Stimulated activated CD8-positive, alpha-beta memory T cell treated with anti-CD3 and anti-CD28 coated beads, Interleukin-2, amount 100 ng/mL, for 1 hour (primary cell): Measurements from ENCODE around the gene SIKE1.
"Not testable (repeated sequence)": the region's sequence is repeated elsewhere in the genome, so short reads cannot be mapped to it uniquely, and the experiment has no call there.

ENCODE experiments used
- DNase-seq, 2 donors: peaks; one replicate each; pipeline ENCODE4 v3.0.0-alpha.2; 2020; ENCODE audit warnings: low read depth in 2 of 2

The SIKE1 gene

DNA sequence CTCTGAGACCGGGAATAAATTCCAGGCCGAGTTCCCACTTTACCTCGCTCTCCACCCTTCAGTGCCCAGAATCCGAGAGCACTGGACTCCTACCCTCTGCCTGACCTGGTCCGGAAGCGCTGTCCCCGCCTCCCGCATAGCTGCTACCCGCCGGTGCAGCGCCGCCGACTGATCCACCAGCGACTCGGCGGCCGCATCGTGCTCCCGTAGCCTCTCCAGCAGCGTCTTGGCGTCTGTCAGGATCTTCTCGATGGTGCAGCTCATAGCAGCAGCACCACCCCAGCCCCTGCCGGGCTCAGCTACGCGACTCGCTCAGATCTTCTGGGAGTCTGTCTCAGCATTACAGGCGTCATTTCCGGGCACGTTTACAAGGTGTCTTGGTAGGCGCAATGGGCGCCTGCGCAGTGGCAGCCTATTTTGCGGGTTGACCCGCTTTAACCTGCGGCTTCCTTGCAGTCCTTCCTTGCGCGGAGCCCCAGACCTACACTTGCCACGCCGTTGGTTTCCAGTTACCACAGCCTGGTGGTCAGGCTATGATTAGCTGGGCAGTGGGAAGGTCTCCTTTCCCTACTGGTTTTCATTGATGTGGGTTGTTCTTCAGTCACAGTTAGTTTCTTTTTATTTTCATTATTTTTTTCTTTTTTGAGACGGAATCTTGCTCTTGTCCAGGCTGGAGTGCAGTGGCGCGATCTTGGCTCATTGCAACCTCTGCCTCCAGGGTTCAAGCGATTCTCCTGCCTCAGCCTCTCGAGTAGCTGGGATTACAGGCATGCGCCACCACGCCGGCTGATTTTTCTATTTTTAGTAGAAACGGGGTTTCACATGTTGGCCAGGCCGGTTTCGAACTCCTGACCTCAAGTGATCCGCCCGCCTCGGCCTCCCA is at the start of gene SIKE1:
SIKE1 (minus strand) TSS at position 342 of the 883 bp plus-strand sequence; CDS start at position 264, 78 bp downstream.
- DNase-seq = peak; percentile 88 to 90

DNA sequence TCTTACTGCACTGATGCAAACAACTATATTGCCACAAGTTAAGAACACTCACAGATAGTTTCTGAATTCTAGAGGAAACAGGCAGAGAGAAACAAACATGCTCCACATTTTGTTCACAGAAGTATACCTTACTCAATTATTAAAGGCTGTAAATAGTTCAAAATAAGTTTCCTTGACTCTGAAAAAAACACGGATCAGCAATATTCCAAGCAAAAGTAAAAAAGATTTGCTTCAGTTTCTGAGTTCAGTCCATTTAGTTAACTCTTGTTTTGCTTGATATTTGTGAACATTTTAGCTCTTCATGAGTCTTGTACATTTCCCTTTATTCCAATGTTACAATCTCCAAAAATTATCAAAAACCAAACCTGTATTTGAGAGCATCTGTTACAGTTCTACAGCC is 49.6 kb upstream of the SIKE1 start:
- DNase-seq = not testable (repeated sequence)

DNA sequence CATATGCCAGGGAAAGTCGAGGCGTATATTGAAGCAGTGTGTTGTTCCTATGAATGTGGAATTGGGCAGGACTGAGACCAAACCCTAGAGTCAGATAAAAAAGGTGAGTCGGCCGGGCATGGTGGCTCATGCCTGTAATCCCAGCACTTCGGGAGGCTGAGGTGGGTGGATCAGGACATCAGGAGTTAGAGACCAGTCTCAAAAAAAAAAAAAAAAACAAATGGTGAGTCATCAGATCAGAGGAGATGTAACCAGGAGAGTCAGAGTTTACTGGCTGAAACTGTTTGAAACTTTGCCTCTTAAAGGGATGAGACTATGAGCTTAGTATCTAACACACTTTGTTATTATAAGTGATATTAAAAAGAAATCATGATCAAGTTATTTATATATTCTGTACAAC is 47.8 kb upstream of the SIKE1 start:
- no peak for DNase-seq

DNA sequence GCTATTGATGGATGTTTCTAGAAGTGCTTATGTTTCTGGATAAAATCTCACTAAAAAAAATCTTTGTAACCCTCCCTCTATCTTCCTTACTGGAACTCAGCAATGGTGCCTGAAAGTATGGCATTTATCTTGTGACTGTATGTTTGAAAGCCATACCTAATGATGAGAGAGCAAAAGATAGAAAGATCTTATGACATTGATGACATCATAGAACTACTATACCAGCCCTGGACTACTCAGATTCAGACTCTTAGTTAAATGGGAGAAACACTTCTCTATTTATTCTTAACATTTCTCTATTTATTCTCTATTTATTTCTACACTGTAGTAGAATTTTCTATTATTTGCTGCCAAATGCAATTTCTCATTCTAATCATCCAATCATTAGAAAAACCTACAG is 41.5 kb upstream of the SIKE1 start:
- no peak for DNase-seq

DNA sequence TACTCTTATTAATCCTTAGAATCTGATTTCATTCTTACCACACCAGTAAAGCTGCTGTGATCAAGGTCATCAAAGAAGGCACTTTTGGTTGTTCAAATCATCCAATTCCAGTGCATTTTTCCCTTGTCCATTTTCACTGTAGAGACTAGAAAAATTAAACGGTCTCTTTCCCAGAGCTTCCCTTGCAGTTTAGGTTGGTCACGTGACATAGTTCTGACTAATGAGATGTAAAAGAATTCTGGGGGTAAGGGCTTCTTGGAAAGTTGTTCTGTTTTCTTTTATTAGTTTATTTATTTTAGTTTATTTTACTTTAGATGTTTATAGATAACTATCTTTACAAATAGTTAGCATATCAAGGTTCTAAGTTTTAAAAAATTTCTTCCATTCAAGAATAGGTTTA is 39.9 kb upstream of the SIKE1 start:
- DNase-seq = no peak

DNA sequence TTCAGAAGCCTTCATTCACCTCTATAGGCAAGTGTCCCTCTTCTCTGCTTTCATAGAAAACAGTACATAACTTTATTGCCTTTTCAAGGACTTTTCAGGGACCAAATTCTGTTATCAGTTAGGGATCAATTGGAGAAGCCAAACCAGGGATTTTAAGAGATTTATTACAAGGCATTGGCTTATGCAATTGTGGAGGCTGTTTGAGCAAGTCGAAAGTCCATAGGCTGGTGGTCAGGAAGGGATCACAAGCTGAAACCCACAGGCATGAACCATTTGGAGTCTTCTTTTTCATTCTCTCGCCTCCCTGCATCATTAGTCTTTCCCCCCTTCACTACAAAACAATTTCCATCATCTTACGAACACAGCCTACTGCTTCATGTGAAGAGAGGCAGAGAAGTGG is 39.4 kb upstream of the SIKE1 start:
- no peak for DNase-seq

DNA sequence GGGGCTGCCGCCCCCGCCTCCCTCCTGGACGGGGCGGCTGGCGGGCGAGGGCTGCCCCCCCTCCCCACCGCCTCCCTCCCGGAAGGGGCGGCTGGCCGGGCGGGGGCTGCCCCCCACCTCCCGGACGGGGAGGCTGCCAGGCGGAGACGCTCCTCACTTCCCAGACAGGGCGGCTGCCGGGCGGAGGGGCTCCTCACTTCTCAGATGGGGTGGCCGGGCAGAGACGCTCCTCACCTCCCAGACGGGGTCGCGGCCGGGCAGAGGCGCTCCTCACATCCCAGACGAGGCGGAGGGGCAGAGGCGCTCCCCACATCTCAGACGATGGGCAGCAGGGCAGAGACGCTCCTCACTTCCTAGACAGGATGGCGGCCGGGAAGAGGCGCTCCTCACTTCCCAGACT is 24.0 kb upstream of the SIKE1 start:
- DNase-seq = not testable (repeated sequence)

DNA sequence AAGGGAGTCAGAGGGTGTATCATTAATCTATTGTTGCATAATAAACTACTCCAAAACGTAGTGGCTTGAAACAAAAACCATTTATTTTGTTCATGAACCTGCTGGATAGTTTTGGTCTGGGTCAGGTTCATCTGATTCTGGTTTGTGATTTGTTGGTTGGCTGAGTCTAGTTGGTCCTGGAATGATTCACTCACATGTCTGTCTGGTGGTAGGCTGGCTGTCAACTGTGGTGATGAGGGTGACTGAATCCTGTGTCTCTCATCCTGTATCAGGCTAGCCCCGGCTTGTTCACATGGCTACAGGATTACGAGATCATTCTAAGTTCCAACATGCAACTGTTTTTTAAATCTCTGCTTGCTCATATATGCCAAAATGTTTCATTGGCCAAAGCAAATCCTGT is 22.5 kb upstream of the SIKE1 start:
- no peak for DNase-seq

DNA sequence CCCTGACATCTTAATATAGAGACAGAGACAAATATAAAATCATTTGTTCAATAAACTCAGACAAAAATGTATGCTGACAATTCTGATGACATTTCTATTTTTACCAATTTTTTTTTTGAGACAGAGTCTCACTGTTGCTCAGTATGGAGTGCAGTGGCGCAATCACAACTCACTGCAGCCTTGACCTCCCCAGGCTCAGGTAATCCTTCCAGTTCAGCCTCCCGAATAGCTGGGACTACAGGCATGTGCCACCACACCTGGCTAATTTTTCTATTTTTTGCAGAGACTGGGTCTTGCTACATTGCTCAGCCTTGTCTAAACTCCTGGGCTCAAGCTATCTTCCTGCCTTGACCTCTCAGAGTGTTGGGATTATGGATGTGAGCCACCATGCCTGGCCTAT is 13.6 kb upstream of the SIKE1 start:
- no peak for DNase-seq

DNA sequence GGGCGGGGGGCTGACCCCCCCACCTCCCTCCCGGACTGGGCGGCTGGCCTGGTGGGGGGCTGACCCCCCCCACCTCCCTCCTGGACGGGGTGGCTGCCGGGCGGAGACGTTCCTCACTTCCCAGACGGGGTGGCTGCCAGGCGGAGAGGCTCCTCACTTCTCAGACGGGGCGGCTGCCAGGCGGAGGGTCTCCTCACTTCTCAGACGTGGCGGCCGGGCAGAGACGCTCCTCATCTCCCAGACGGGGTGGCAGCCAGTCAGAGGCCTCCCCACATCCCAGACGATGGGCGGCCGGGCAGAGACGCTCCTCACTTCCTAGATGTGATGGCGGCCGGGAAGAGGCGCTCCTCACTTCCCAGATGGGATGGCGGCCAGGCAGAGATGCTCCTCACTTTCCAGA is 10.1 kb upstream of the SIKE1 start:
- not testable (repeated sequence) for DNase-seq

DNA sequence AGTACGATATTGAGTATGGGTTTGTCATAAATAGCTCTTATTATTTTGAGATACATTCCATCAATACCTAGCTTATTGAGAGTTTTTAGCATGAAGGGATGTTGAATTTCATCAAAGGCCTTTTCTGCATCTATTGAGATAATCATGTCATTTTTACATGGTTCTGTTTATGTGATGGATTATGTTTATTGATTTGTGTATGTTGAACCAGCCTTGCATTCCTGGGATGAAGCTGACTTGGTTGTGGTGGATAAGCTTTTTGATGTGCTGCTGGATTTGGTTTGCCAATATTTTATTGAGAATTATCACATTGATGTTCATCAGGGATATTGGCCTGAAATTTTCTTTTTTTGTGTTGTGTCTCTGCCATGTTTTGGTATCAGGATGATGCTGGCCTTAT is 6.0 kb upstream of the SIKE1 start:
- not testable (repeated sequence) for DNase-seq

DNA sequence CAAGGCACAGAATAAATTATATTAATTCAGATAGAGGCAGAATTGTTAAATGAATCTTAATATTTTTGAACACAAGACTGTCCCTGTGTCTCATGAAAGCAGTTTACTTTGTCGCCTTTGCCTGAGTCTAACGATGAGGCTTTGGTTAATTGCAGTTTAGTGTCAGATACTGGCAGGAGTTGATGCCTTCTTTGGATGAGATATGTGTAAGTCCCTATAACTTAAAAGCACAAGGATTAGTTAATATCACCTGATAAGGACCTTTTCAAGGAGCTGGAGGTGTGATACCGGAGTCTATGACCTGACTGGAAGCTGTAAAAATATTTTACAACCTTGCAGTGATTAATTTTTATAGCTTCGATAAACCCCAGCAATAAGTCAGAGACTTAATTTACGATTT is 2.0 kb upstream of the SIKE1 start:
- no peak for DNase-seq

DNA sequence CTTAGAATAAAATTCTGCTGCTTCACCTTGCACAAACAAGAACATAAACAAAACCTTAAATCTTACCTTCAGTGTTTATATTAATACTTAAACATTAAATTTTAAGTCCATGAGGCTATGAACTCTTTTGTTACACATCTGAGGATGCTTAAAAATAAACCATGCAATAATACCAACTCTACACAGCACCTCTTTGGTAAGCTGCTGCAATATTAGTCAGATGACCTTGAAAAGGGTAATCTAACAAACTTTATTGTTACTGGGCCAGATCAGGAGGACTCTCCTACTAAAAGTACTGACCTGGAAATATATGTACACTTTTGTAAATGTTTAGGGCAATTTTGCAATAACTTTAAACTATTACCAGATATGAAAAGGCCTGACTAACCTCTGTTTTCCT is 763 bp downstream of the SIKE1 start:
- DNase-seq = no peak

DNA sequence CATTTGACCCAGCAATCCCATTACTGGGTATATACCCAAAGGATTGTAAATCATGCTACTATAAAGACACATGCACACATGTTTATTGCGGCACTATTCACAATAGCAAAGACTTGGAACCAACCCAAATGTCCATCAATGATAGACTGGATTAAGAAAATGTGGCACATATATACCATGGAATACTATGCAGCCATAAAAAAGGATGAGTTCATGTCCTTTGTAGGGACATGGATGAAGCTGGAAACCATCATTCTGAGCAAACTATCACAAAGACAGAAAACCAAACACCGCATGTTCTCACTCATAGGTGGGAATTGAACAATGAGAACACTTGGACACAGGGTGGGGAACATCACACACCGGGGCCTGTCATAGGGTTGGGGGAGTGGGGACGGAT is 3.8 kb downstream of the SIKE1 start:
- DNase-seq = not testable (repeated sequence)

DNA sequence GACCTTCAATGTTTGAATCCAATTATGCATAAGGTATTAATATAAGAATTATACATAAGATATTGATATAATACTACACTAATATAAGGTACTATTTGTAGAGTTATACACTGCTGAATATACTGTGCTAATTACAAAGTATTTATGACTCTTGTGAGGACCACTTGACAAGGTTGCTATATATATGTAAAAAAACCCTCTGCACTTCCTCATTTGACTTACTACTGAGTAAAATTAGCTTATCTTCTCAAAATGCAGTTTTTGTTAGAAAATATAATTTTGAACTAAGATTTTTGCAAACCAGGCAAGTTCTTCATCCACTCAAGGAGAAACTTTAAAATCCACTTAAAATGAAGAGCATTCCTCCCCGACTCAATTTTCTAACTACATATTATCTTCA is 8.5 kb downstream of the SIKE1 start:
- DNase-seq = no peak

DNA sequence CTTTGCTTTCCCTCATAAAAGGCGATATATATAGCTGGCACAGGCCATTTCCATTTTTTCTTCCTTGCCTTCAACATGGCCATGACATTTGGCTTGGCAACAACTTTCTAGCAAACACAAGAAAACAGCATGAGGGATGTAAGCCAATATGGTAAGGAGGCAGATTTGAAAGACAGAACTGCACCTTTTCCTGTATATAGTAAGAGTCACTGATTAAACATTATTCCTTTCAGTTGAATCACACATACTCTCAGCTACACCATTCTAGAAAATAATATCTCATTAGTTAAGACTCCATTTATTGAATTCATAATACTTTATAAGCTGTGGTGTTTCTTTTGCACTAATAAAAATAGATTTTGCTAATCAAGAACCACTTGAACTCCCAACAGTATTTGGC is 9.5 kb downstream of the SIKE1 start:
- DNase-seq = no peak

DNA sequence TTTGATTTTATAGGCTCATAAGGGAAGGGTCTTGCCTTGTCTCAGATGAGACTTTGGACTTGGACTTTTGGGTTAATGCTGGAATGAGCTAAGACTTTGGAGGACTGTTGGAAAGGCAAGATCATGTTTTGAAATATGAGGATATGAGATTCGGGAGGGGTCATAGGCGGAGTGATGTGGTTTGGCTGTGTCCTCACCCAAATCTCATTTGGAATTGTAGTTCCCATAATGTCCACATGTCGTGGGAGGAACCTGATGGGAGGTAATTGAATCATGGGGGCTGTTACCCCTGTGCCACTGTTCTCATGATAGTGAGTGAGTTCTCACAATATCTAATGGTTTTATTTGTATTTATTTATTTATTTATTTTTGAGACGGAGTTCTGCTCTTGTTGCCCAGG is 15.8 kb downstream of the SIKE1 start:
- DNase-seq = no peak

DNA sequence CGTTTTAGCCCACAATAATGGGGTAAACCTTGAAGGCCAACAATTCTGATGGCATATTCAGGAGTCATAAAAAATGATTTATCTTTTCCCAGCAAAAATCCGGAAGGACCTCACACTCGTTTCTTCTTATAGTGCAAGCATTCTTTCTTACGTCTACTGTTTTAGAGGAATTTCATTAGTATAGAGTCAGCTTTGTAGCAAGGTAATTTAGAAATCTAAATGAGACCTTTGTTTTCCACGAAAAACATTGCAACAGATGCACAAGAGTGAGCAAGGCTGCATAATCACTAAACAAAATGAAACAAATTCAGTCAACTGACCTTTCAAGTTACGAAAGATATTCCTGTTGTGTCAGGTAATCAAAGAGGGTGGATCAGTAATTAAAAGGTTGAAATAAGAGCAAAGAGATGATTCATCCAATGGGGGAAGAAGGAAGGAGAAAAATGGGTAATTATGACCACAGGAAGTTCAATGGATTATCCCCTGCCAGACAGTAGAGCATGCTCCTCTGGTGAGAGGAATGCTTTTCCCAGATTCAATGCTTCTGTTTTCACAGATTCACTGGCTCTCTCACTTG is 22.1 kb downstream of the SIKE1 start:
- no peak for DNase-seq

DNA sequence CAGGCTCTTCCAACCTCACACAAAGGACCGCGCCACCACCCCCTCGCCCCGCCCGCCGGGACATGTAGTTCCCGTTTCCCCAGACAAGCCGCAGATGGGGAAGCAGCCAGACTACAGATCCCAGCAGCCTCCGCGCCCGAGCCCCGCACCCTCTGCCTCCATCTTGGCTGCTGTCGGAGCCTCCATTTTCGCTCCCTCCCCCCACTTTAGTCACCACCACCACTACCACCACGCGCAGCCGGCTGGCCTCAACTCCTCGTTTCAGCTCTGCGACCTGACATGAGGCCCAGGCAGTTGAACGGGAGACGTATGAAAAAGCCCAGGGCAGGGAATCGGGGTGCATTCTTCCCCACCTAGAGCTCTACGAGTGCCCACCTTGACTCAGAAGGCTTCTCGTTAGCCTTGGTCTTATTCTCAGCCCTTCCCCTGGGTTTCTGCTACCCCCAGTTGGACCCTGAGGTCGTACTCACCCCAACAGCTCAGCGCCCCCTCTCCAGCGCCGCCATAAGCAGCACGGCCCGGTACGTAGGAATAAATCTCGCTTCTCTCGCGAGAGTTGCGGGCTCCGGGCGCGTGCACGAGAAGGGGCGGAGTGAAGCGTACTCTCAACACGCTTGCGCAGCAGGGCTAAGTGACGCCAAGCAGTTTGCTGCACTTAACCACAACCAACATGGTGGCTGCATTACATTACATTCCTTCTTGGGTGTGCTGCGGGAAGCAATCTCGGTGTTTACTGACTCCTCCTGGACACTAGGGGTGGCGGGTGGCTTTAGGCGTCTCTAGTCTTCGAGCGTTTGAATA is 22.8 kb downstream of the SIKE1 start, which contains the start of gene CSDE1:
CSDE1 (minus strand) TSS at position 530 of the 801 bp plus-strand sequence. CDS start 18,094 bp downstream, outside the sequence.
- peak; percentile 95 to 97 for DNase-seq

DNA sequence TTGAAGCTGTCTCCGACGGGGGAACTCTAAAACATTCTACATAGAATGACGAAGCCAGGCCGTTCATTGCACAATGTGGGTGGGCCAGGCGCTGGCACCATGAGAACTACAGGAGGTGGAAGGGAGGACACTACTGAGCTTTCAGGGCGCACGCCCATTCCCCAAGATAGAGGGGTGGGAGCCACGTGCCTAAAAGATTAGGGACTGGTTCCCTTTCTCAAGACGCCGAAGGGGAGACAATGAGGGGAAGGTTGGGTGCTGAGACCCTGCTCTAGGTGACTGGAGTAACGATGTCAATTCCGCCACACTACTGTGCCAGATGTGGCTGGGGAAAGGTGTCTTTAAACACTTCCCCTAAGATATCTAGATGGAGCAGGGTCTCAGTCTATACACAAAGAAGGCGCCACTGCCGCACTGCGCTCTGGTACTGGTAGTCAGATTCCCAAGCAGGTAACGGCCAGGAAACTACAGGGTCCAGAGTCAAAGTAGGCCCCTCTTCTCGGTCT is 23.5 kb downstream of the SIKE1 start:
- DNase-seq = no peak

DNA sequence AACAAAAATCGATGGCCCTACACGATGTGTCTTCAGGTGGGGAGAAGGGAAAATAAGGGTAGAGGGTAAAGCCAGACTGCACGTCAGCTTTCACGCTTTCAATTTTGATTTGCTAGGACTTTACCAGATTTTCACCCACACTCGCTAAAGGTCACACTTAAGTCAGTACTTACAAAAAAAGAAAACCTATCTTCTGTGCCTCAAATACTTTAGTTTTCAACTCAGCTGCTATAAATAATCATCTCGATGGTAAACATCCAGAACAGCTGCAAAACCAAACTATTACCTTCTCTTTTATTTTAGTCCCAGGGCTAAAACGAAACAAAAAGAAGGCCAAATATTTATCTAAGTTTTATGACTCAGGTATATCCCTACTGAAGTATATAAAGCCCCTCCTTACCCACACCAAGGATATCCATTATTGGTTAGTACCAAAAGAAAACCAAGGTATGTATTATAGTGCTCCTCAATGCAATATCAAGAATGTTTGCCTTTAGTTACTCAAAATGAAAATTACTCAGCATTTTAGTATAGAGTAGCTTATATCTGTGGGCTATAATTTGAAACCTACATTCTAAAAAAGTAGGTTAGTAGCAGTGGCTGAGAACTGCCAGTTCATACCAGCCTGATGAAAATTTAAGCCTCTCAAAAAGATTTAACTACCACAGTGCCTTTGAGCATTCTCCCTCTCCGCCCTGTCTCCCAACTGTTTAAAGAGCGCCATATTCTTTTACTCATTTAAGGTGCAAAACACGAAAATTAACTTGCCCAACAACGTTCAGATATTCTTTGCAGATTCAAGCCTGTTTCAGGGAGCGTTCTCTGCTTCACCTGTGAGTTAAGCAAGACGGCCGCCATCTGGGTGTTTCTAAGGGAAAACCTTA is 24.2 kb downstream of the SIKE1 start:
- DNase-seq = no peak
